ENCODE results near the gene C3AR1.
"Not testable (repeated sequence)": the region's sequence is repeated elsewhere in the genome, so short reads cannot be mapped to it uniquely, and the experiment has no call there.

The C3AR1 gene

GRCh38 chr12:8031872-8032241, 34.3 kb downstream of the C3AR1 start:
- no peak overlapping the region for H3K27ac ChIP-seq
- DNase-seq (ENCODE audit: low read depth, low spot score): no peak

DNA sequence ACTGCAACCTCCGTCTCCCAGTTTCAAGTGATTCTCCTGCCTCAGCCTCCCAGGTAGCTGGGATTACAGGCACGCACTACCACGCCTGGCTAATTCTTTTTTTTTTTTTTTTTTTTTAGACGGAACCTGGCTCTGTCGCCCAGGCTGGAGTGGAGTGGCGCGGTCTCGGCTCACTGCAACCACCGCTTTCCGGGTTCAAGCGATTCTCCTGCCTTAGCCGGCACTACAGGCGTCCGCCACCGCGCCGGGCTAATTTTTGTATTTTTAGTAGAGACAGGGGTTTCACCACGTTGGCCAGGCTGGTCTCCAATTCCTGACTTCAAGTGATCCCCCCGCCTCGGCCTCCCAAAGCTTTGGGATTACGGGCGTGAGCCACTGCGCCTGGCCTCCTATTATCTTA, 35.1 kb downstream of the C3AR1 start:
- not testable (repeated sequence) for DNase-seq (ENCODE audit: low read depth, low spot score); H3K27ac ChIP-seq

- H3K27ac ChIP-seq: no peak overlapping the region
- no peak for DNase-seq (ENCODE audit: low read depth, low spot score)
Observed at GRCh38 chr12:8030189-8030588, 36.0 kb downstream of the C3AR1 start.

- no peak for DNase-seq (ENCODE audit: low read depth, low spot score)
- no peak overlapping the region for H3K27ac ChIP-seq
Observed at GRCh38 chr12:8028267-8028666, 37.9 kb downstream of the C3AR1 start.

GRCh38 chr12:8027856-8028255, 38.3 kb downstream of the C3AR1 start:
- peak overlapping the region; percentile 99 for H3K27ac ChIP-seq
- DNase-seq (ENCODE audit: low read depth, low spot score): no peak

DNA sequence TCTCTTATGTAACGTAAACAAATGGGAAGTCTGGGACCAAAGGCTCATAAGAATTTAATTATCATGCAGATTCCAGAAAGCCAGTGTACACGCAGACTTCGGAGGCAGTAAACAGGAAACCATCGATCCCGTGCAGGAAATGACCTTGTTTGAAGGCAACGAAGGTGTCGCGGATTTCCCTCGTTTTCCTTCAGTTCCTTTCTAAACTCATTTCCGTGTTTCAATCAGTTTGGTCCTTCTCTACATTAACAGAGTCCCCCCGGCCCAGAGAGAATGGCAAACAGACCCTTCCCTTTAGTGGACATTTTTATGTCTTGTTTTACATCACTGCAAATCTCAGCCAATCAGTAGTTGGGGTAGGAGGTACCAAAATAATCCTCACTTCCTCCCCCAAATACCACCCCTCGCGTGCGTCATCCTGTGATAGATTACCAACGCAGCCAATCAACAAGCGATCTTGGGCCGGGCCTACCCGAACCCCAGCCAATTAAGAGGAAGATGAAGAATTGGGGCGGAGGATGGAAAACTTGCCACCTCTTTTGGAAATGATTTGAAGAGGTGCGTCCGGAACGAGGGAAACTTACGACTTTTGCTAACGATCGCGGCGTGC, 39.8 kb downstream of the C3AR1 start:
- peak overlapping the region; percentile 99 for H3K27ac ChIP-seq
- DNase-seq (ENCODE audit: low read depth, low spot score): peak; percentile 92

- no peak overlapping the region for H3K27ac ChIP-seq
- no peak for DNase-seq (ENCODE audit: low read depth, low spot score)
Observed at GRCh38 chr12:8018666-8019581, 47.2 kb downstream of the C3AR1 start.

GRCh38 chr12:8018213-8018612, 47.9 kb downstream of the C3AR1 start:
- H3K27ac ChIP-seq: not testable (repeated sequence)

DNA sequence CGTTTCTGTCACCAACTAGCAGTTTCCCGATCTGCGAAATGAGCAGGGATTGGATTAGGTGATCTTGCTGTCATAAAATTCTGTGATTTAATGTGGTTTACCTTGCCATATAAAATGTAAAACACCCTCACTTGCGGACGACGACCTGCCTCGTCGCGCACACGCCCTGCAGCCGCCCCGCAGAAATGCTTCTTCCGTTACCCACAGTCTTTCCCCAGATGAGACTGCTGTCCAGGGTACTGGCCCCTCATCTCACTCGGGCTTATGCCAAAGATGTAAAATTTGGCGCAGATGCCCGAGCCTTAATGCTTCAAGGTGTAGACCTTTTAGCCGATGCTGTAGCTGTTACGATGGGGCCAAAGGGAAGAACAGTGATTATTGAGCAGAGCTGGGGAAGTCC, 51.3 kb downstream of the C3AR1 start:
- no peak overlapping the region for H3K27ac ChIP-seq
- DNase-seq (ENCODE audit: low read depth, low spot score): no peak

More at GRCh38 chr12:8018213-8018612, 47.9 kb downstream of the C3AR1 start:
- DNase-seq (ENCODE audit: low read depth, low spot score): not testable (repeated sequence)

- DNase-seq (ENCODE audit: low read depth, low spot score): no peak
Observed at GRCh38 chr12:8012651-8013309, 53.4 kb downstream of the C3AR1 start.

GRCh38 chr12:8011331-8011730, 54.8 kb downstream of the C3AR1 start:
- no peak overlapping the region for H3K27ac ChIP-seq
- no peak for DNase-seq (ENCODE audit: low read depth, low spot score)

More at GRCh38 chr12:8012651-8013309, 53.4 kb downstream of the C3AR1 start:
- H3K27ac ChIP-seq: no peak overlapping the region
